Activated CD8-positive, alpha-beta memory T cell treated with anti-CD3 and anti-CD28 coated beads, Interleukin-2, amount 10 ng/mL, durations not matched to agents 7 days and 5 days (primary cell): ENCODE results near the gene FGG. TPM values are rescaled to one million over a fixed set of nuclear protein-coding genes. Genes with fewer than 3 reads are reported as not detected.

ENCODE experiments used
- ATAC-seq: fragments of 150-1000 bp; cut with Tn5 transposase; one replicate; pipeline ENCODE4 v1.10.0; 2021; ENCODE audit warnings: moderate library complexity
- CTCF ChIA-PET: fragments of 350-600 bp; sonication (Branson Sonifier 250); formaldehyde crosslinking; loops from one replicate; lab custom pipeline; 2021; ENCODE audit warnings: antibody characterized with exemption; lab: Charles Lee
- DNase-seq: peaks from one replicate; pipeline ENCODE4 v3.0.0-alpha.2; 2020
- H3K27ac Mint-ChIP-seq: one replicate; pipeline ENCODE4 v1.8.0; 2021; ENCODE audit warnings: mild to moderate bottlenecking, mixed read lengths
- H3K27me3 Mint-ChIP-seq: one replicate; pipeline ENCODE4 v1.8.0; 2021; ENCODE audit warnings: mixed read lengths
- H3K36me3 Mint-ChIP-seq: one replicate; pipeline ENCODE4 v1.8.0; 2021; ENCODE audit warnings: mild to moderate bottlenecking, mixed read lengths
- H3K4me1 Mint-ChIP-seq: one replicate; pipeline ENCODE4 v1.8.0; 2021; ENCODE audit warnings: mixed read lengths
- H3K4me3 Mint-ChIP-seq: one replicate; pipeline ENCODE4 v1.8.0; 2021; ENCODE audit warnings: mild to moderate bottlenecking, moderate library complexity, mixed read lengths
- H3K9me3 Mint-ChIP-seq: one replicate; pipeline ENCODE4 v1.8.0; 2022; ENCODE audit warnings: low read depth, mixed read lengths
- total RNA-seq, 2 experiments: library from RNA; stranded (reverse); gene quantifications; one replicate each; pipeline ENCODE4 v1.2.3, GENCODE V29; 2021

The FGG gene
- not detected for total RNA-seq

GRCh38 chr4:154612472-154613414 lies at the start of gene FGG:
TSS of gene FGG (minus strand) at chr4:154612656. CDS start at chr4:154612609, 47 bp downstream.
- H3K4me1 Mint-ChIP-seq = peaks cover 7% of the 10 kb centered on the region
- H3K4me3 Mint-ChIP-seq = no peak within 1 kb of the TSS
- no peak for ATAC-seq
- H3K27ac Mint-ChIP-seq = no peak within 1 kb of the TSS
- CTCF ChIA-PET = interaction anchor here (0.7 to 1.9 kb wide), 4 partner anchors 9 to 61 kb away, joined by 3 to 4 read pairs (median 4); no protein-coding TSS in a partner anchor
- H3K9me3 Mint-ChIP-seq = no peaks in the 10 kb centered on the region
- no peak for DNase-seq
- no peaks in the 10 kb centered on the region for H3K36me3 Mint-ChIP-seq
- peaks cover 32% of the 10 kb centered on the region for H3K27me3 Mint-ChIP-seq

DNA sequence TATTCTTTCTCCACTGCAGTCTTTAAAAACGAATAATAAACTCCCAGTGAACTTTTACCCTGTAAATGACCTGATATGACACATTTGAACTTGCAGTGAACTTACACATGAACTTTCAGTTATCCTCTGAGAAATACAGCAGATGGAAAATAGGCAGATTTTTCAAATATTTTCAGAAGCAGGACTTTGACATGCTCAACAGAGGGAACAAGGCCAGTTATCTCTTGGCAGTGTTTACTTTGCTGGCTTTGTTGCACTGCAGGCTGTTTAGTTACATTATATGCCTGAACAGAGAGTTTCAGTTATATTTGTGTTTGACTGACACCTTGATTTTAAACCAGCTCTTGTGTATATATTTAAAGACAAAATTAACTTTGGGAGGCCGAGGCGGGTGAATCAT lies 47.6 kb upstream of the FGG start:
- ATAC-seq (no peak), DNase-seq (no peak)
- H3K4me3 Mint-ChIP-seq = no peak overlapping the region
- H3K27ac Mint-ChIP-seq = no peak overlapping the region
- no peaks in the 10 kb centered on the region for H3K36me3 Mint-ChIP-seq
- no peaks in the 10 kb centered on the region for H3K9me3 Mint-ChIP-seq
- CTCF ChIA-PET = no interaction called here
- H3K27me3 Mint-ChIP-seq = no peaks in the 10 kb centered on the region
- no peaks in the 10 kb centered on the region for H3K4me1 Mint-ChIP-seq

DNA sequence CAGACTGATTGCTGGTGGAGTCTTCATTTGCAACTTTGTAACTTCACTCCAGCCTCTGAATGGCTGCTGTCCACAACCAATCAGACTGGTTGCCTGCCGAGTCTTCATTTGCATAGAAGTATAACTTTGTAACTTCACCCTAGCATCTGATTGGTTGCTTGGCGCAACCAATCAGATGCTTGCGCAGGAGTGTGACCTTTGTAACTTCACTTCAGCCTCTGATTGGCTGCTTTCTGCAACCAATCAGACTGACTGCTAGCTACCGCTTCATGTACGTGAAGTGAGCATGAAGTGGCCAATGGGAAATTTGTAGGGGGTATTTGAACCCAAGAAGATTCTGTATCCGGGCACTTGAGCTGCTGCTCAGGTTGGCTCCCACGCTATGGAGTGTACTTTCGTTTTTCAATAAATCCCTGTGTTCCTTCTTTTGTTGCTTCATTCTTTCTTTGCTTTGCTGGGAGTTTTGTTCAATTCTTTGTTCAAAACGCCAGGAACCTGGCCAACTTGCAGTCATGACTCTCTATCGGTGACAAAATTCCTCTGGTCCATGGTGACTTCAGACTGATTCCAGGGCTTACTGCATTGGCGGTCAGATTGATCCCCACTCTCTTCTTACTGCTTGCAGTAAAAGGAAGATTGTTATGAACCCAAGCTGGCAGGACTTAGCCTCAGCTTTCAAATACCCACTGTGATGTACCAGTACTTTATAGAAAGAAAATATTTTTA lies 46.4 kb upstream of the FGG start:
- CTCF ChIA-PET = no interaction called here
- Mint-ChIP-seq H3K4me1 (no peaks in the 10 kb centered on the region), H3K27me3 (no peaks in the 10 kb centered on the region), H3K36me3 (no peaks in the 10 kb centered on the region), H3K4me3 (no peak overlapping the region), H3K27ac (no peak overlapping the region), H3K9me3 (no peaks in the 10 kb centered on the region)
- ATAC-seq (no peak), DNase-seq (no peak)

GRCh38 chr4:154643493-154643892 lies 31.0 kb upstream of the FGG start:
- H3K27ac Mint-ChIP-seq = no peak overlapping the region
- DNase-seq (no peak), ATAC-seq (no peak)
- H3K4me1 Mint-ChIP-seq = no peaks in the 10 kb centered on the region
- no peaks in the 10 kb centered on the region for H3K36me3 Mint-ChIP-seq
- no peak overlapping the region for H3K4me3 Mint-ChIP-seq
- H3K9me3 Mint-ChIP-seq = no peaks in the 10 kb centered on the region
- CTCF ChIA-PET = no interaction called here
- H3K27me3 Mint-ChIP-seq = peaks cover 19% of the 10 kb centered on the region

DNA sequence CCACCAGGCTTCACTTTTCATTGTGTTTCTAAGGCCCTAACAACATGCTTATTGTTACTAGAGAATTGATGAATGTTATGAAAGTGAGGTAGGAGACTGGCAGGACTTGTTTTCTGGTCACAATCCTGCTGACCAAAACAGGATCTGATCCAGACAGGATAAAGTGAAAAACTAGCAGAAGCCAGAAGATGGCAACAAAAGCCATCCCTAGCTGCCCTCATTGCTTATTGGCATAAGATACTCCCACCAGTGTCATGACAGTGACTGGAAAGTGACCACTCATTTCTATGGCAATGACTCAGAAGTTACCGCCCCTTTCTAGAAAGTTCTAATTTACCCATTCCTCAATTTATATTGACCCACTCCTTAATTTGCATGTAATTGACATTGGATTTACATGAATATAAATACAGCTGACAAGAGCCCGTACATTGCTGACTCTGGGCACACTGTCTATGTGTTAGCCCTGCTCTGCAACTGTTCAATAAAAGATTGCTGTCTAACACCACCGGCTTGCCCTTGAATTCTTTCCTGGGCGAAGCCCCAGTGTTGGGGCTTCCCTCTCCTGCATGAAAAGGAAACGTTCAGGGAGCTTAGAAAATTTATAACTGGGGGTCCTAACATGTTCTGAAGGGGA lies 30.0 kb upstream of the FGG start:
- Mint-ChIP-seq H3K4me1 (no peaks in the 10 kb centered on the region), H3K9me3 (no peaks in the 10 kb centered on the region), H3K27me3 (peaks cover 19% of the 10 kb centered on the region), H3K4me3 (no peak overlapping the region), H3K36me3 (no peaks in the 10 kb centered on the region), H3K27ac (no peak overlapping the region)
- CTCF ChIA-PET = no interaction called here
- ATAC-seq (no peak), DNase-seq (no peak)

GRCh38 chr4:154640999-154641398 lies 28.5 kb upstream of the FGG start:
- CTCF ChIA-PET = interaction anchor here (0.9 to 1.1 kb wide), 2 partner anchors 22 to 48 kb away, joined by 3 read pairs; no protein-coding TSS in a partner anchor

DNA sequence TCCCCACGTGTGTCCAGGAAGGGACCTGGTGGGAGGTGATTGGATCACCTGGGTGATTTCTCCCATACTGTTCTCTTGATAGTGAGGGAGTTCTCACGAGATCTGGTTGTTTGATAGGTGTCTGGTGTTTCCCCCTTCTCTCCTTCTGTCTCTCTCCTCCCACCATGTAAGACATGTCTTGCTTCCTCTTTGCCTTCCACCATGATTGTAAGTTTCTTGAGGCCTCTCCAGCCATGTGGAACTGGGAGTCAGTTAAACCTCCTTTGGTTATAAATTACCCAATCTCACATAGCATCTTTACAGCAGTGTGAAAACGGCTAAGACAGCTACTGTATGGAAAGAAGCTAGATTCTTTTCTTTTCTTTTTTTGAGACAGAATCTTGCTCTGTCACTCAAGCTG lies 21.6 kb upstream of the FGG start:
- no peaks in the 10 kb centered on the region for H3K4me1 Mint-ChIP-seq
- H3K4me3 Mint-ChIP-seq = no peak overlapping the region
- ATAC-seq (no peak), DNase-seq (no peak)
- no peaks in the 10 kb centered on the region for H3K36me3 Mint-ChIP-seq
- CTCF ChIA-PET = interaction anchor here (1.3 kb wide), 1 partner anchor 15 kb away, joined by 4 read pairs; no protein-coding TSS in a partner anchor
- no peaks in the 10 kb centered on the region for H3K9me3 Mint-ChIP-seq
- H3K27me3 Mint-ChIP-seq = peaks cover 32% of the 10 kb centered on the region
- no peak overlapping the region for H3K27ac Mint-ChIP-seq

More at GRCh38 chr4:154640999-154641398, 28.5 kb upstream of the FGG start:
- H3K4me3 Mint-ChIP-seq = no peak overlapping the region
- no peak for ATAC-seq
- DNase-seq = no peak
- H3K9me3 Mint-ChIP-seq = no peaks in the 10 kb centered on the region
- peaks cover 16% of the 10 kb centered on the region for H3K27me3 Mint-ChIP-seq
- no peaks in the 10 kb centered on the region for H3K4me1 Mint-ChIP-seq
- no peak overlapping the region for H3K27ac Mint-ChIP-seq
- H3K36me3 Mint-ChIP-seq = no peaks in the 10 kb centered on the region

DNA sequence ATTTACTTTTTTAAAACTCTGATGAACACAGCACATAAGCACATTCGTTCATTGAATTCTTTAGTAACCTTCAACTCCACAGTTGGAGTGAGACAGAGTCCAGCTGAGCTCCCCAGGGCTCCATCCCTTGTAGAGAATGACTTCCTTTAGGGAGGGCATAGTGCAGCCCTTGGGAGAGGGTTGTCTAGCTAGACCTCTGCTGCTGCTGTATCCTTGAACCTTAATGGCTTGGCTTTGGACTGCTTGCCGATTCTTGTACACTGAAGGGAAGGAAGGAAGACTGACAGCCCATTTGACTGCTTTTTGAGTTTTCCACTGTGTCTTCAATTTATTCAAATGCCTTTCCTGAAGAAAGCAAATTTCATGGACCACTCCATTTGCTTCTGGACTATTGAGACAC lies 19.4 kb upstream of the FGG start:
- no peak for DNase-seq
- no peak overlapping the region for H3K27ac Mint-ChIP-seq
- ATAC-seq = no peak
- no peaks in the 10 kb centered on the region for H3K36me3 Mint-ChIP-seq
- H3K4me3 Mint-ChIP-seq = no peak overlapping the region
- no peaks in the 10 kb centered on the region for H3K9me3 Mint-ChIP-seq
- CTCF ChIA-PET = no interaction called here
- peaks cover 30% of the 10 kb centered on the region for H3K27me3 Mint-ChIP-seq
- H3K4me1 Mint-ChIP-seq = no peaks in the 10 kb centered on the region

- H3K36me3 Mint-ChIP-seq = no peaks in the 10 kb centered on the region
- peaks cover 2% of the 10 kb centered on the region for H3K4me1 Mint-ChIP-seq
- CTCF ChIA-PET = interaction anchor here (1.1 kb wide), 1 partner anchor 71 kb away, joined by 3 read pairs; no protein-coding TSS in a partner anchor
- no peak for ATAC-seq
- no peak overlapping the region for H3K4me3 Mint-ChIP-seq
- DNase-seq = no peak
- no peaks in the 10 kb centered on the region for H3K9me3 Mint-ChIP-seq
- H3K27me3 Mint-ChIP-seq = peaks cover 38% of the 10 kb centered on the region
- no peak overlapping the region for H3K27ac Mint-ChIP-seq
These were observed 17.9 kb upstream of the FGG start for GRCh38 chr4:154630324-154630723.

GRCh38 chr4:154626793-154627484 lies 14.5 kb upstream of the FGG start:
- CTCF ChIA-PET = interaction anchor here (1.0 to 6.4 kb wide), 4 partner anchors 11 to 77 kb away, joined by 3 to 57 read pairs (median 3); partner anchors contain the start of gene PLRG1
- DNase-seq = peak; percentile 61
- no peaks in the 10 kb centered on the region for H3K9me3 Mint-ChIP-seq
- H3K4me1 Mint-ChIP-seq = peaks cover 2% of the 10 kb centered on the region
- H3K4me3 Mint-ChIP-seq = no peak overlapping the region
- H3K27ac Mint-ChIP-seq = no peak overlapping the region
- ATAC-seq = peak; percentile 90
- no peaks in the 10 kb centered on the region for H3K36me3 Mint-ChIP-seq
- peaks cover 28% of the 10 kb centered on the region for H3K27me3 Mint-ChIP-seq

GRCh38 chr4:154625971-154626370 lies 13.5 kb upstream of the FGG start:
- no peaks in the 10 kb centered on the region for H3K9me3 Mint-ChIP-seq
- CTCF ChIA-PET = interaction anchor here (1.0 to 6.4 kb wide), 4 partner anchors 56 to 113 kb away, joined by 3 to 57 read pairs (median 3); partner anchors contain the start of gene PLRG1
- H3K27ac Mint-ChIP-seq = no peak overlapping the region
- no peaks in the 10 kb centered on the region for H3K36me3 Mint-ChIP-seq
- ATAC-seq (no peak), DNase-seq (no peak)
- H3K4me1 Mint-ChIP-seq = peaks cover 2% of the 10 kb centered on the region
- no peak overlapping the region for H3K4me3 Mint-ChIP-seq
- H3K27me3 Mint-ChIP-seq = peaks cover 18% of the 10 kb centered on the region

DNA sequence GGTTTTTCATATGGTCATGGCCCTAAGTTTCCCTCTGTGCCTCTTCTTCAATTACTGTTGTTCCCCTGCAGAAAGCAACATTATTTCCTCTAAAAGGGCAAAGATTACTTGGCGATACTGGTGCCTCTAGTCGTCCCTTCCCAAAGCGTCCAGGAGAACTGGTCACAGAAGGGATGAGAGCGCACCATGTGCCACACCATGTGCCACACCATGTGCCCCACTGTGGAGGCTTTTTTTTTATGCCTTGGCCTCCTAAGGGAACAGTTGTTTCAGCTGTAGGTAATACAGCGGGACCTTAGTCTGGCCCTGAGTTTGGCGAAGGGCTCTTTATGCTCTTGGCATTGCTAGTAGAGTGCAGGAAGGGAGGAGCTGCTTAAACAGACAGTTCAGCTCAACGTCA lies 11.5 kb upstream of the FGG start:
- no peak for ATAC-seq
- Mint-ChIP-seq H3K4me3 (no peak overlapping the region), H3K4me1 (peaks cover 2% of the 10 kb centered on the region), H3K36me3 (no peaks in the 10 kb centered on the region), H3K9me3 (no peaks in the 10 kb centered on the region), H3K27ac (no peak overlapping the region), H3K27me3 (peaks cover 13% of the 10 kb centered on the region)
- CTCF ChIA-PET = interaction anchor here (1.1 to 7.2 kb wide), 5 partner anchors 9 to 74 kb away, joined by 3 to 61 read pairs (median 5); partner anchors contain the start of gene PLRG1
- DNase-seq = no peak
